GM15510 (cell line): ENCODE measurements around the gene CBX2.

ENCODE experiments used
- POLR2A ChIP-seq: IDR thresholded peaks from 3 replicates; pipeline ENCODE4 v1.6.1; 2011; ENCODE audit warnings: borderline replicate concordance; ENCODE audit not compliant: insufficient read length; ENCODE audit errors: extremely low read depth

The CBX2 gene

DNA sequence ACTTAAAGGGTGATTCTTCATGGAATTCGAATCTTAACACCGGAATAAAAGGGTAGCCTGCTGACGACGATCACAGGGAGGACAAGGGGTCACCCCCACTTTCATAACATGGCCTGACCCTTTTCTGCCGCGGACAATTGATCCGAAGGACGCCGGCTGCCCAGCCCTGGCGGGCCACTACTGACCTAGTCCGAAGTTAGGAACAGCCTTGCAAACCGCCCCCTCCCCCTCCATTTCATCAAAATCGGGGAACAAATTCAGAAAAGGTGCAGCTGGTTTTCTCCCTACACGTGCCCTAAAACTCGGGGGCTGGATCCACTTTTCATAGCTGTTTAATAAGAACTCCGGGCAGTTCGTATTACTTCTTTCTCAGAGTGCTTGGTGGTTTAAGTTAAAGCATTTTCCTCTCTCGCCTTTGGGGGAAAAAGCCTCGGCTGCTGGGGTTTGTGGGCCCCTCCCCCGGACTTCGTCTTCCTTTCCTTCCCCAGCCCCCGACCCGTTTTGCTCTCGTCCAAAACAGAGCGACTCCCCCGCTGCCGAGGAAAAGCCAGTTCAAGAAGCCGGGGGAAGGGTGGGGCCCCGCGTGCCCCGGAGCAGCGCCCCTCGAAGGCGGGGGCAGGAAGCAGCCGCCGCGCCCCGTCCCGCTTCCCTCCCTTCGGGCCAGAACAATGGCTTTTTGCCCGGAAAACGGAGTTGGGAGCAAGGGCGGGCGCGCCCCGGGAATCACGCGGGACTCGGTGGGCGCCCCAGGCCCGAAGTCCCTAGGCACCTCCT, 641 bp upstream of the CBX2 start:
- TF ChIP-seq POLR2A, result no peak

DNA sequence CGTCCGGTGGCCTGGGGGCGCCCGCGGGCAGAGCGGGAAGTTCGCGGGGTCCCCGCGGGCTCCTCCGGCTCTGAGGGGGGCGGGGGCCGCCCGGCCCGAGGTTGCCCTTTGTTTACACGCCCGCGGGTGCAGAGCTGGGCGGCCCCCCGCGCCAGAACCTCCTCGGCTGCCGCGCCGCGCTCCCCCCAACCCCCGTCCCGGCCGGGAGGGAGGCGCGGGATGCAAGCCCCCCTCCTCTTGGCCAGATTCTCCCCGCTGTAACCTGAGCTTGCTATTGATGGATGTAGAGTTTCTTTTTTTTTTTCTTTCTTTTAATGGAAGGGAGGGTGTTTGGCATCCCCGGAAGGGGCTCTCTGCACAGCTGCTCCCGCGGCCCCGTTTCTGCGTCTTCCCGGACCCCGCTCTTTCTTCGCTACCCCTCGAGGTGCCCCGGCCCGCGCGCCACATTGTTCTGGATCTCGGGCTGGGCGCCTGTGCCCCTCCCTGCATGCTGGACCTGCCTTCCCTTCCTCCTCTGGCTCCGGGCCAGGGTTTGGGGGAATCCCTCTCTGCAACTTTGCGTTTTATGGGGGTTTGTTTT, 646 bp downstream of the CBX2 start:
- TF ChIP-seq POLR2A, result no peak

DNA sequence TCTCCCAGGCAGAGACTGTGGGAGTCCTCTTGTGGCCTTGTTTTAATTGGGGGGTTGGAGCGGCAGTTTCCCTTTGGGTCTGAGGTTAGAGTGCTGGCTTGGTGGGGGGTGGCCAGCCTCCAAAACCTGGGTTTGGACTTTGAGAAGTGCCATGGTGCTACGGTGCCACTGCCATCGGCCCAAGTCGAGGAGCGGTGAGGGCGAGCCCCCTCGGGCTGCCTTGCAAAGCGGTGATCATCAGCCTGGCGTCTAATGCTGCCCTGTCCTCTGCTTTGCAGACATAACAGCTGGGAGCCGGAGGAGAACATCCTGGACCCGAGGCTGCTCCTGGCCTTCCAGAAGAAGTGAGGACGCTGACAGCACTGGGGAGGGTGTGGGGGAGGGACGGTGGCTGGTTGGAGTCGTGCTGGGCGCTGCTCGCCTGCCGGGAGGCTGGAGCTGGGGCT, 1.2 kb downstream of the CBX2 start:
- TF ChIP-seq POLR2A, result no peak

DNA sequence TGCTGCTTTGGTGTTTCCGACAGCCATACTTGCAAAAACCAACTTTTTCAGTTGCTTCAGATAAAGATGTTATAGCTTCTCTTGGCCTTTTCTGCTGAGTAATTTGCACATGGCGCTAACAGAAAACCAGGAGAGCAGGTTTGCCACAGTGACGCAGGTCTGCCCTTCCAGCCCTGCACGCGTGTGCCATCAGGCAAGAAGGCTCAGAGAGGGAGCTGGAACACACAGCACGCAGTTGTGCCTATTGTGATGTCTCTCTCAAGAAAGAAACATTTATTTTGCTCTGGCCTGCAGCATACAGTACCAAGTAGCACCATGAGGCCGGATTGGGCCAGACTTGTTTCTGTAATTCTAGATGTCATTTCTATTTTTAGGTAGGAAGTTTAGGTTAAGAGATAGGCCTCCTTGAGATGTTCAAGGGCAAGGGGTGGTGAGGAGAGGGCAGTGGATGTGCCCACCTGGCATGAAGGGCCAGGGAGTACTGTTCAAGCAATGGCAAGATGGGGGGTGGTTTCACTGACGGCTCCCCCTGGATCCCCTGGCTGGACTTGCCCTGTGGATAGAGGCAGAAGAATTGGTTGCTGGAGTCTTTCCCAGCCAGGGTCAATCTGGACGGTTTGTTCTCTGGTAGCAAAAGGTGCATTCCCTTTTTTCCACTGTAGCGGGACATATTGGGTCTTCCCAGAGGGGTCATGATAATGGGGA, 1.9 kb downstream of the CBX2 start:
- TF ChIP-seq POLR2A, result no peak

DNA sequence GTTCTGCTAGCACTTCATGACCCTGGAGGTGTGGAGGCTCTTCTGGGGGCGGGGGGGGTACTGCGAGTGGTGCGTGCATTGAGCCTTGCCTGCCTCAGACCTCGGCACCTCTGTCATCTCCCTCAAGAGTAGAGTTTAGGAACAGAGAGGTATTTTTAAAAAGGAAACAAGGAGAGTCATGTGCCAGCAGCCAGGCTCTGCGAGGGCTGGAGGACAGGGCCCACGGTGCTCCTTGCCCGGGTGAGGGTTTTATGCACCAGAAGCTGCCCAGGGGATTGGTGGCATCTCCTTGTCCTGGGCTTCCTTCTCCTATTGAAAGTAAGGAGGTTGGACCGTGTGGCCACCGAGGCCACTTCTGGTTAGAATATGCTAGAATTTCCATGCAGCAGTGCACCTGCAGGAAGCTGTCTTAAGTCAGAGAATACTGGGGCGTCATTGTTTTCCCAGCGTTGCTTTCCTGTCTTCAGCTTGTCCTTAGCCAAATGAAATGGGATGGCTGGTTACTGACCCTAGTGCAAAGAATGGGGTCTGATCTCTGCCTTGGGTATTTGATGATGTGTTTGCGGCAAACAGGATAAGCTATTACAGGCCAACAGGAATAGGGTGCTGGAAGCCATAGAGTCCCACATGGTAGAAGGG, 3.2 kb downstream of the CBX2 start:
- no peak for TF ChIP-seq POLR2A

DNA sequence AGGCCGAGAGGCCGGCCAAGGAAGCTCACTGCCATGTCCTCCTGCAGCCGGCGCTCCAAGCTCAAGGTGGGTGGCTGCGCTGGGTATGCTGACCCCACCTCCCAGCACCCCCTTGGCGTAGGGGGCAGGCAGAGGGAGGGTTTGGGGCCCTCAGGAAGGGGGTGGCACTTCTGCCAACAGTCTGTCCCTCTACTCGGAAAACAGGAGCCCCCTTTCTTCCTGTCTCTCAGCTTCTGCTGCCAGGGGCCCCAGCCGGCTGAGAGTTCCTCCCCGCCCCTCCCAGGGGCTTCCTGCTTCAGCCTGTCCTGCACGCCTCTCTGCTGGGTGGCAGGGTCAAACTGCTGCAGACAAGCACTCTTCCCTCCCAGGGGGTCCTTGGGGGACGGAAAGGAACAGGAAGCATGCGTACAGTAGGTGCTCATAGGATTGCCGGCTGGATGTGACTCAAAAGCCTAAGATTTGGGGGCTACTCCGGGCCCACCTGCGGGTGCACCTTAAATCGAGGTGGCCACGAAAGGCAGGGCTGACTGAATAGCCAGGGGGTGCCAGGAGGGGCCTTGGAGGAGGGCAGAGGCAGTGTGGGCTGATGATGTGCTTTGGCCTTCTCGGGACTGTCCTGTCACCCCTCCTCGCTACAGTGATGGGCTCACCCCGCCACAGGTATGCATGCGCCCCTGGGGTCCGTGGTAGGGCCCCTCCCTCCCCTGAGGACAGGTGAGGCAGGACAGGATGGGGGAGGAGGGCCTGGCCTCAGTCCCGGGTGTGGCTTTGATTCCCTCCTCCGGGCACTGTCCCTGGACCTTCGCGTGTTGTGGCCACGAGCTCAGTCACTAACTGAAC, 4.0 kb downstream of the CBX2 start:
- TF ChIP-seq POLR2A, result no peak

DNA sequence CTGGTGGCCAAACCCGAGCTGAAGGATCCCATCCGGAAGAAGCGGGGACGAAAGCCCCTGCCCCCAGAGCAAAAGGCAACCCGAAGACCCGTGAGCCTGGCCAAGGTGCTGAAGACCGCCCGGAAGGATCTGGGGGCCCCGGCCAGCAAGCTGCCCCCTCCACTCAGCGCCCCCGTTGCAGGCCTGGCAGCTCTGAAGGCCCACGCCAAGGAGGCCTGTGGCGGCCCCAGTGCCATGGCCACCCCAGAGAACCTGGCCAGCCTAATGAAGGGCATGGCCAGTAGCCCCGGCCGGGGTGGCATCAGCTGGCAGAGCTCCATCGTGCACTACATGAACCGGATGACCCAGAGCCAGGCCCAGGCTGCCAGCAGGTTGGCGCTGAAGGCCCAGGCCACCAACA, 5.9 kb downstream of the CBX2 start:
- no peak for TF ChIP-seq POLR2A

DNA sequence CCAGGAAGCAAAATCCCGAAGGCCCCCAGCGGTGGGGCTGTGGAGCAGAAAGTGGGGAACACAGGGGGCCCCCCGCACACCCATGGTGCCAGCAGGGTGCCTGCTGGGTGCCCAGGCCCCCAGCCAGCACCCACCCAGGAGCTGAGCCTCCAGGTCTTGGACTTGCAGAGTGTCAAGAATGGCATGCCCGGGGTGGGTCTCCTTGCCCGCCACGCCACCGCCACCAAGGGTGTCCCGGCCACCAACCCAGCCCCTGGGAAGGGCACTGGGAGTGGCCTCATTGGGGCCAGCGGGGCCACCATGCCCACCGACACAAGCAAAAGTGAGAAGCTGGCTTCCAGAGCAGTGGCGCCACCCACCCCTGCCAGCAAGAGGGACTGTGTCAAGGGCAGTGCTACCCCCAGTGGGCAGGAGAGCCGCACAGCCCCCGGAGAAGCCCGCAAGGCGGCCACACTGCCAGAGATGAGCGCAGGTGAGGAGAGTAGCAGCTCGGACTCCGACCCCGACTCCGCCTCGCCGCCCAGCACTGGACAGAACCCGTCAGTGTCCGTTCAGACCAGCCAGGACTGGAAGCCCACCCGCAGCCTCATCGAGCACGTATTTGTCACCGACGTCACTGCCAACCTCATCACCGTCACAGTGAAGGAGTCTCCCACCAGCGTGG, 6.5 kb downstream of the CBX2 start:
- no peak for TF ChIP-seq POLR2A

DNA sequence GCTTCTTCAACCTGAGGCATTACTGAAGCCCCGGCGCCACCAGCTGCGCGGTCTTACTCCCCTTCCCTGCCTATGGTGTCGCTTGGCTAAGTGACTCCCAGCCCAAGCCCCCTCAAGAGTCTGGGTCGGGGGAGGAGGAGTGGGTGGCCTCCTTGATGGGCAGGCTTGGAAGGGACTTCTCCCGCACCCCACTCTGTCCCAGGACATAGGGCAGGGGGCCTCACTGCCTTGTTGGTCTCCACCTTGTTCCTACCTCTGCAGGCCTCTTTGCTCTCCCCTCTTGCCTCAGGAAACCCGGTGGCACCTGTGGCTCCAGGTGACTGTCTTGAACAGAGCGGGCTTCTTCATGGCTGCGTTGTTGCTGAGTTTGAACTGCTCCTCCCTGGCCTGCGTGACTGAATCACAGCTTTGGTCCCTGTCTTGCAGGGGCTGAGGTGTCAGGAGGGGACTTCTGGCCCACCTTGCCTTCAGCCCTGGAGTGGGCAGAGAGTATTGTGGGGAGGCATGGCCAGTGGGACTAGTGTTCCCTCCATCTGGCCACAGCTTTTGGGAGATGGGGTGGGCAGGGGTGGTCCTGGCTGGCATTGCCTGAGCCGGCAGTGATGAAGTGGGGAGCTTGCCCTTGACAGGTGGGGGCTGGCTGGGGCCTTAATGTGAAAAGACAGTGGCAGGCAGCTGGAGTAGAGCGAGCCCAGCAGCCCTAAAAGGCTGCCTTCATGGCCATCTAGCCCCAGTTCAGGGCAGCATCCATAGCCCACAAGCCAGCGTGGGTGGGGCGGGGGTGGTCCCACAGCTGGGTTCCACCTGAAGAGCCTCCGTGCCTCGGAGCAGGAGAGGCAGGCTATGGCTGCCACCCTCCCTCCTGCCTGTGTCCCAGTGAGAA, 7.3 kb downstream of the CBX2 start:
- TF ChIP-seq POLR2A, result no peak

DNA sequence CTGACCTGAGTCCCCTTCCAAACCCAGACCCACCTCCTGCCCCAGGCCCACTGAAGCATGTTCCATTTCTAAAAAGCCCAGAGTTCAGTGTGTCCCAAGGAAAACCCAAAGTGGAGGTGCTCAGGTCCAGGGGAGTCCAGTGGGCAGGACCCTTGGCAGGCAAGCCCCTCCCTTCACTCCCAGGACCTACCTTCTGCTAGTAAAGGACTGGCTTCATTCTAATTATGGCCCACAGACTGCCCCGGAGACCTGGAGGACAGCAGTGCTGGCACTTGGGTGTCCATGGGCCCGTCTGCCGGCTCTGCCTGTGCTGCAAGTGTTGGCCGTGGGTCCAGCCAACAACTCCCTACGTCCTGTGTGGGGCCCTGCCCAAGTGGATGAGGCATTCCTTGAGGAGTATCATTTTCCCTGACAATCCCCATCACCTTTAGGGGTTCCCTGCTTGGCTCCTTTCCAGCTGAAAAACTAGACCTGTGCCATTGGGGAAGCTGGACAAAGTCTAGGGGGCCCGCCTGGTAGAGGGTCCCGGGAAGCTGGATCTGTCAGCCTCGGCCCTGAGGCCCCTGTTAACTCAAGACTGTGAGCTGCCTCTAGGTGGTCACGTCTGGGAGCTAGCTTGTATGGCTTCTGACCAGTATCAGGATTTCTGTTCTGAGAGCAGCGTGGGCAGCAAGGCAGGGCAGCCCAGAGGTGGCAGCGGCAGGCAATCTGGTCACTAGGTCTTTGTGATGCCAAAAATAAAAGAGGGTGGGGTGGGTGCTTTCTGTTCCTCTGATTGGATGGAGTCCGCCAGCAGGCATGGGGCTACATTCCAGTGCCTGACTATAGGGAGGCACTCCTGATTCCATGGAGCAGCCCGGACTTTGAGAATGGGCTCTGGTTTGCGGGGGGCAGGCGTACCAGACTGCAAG, 8.2 kb downstream of the CBX2 start:
- TF ChIP-seq POLR2A, result no peak

DNA sequence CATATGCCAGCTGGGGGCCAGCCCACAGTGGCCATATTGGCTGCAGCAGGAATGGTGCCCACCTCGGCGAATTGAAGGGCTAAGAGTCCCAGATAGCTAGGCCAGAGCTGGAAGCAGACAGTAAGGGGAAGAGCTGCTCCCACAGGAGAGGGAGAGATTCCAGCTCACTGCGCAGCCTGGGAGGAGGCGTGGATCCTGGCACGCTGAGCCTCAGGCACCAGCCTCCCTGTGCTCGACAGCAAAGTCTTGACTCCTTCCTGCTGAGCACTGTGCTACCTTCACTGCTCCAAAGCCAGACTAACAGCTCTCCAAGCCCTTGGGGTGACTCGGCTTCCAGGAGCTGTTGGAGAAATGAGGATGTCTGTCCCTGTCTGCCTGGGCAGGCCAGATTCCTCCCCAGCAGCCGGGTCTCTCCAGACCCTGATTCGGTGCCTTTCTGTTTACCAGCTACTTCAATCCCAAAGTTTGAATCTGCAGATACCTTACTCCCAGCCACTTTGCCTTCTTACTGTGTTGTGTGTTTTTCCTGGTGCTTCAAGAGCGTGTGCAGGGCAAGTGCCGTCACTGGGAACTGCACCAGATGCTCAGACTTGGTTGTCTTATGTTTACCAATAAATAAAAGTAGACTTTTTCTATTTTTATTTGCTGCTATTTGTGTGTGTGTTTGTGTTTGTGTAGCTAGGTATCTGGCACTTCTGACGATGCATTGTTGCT, 9.1 kb downstream of the CBX2 start:
- no peak for TF ChIP-seq POLR2A
